ENCODE results near the gene VWA8.
"Not testable (repeated sequence)": the region's sequence is repeated elsewhere in the genome, so short reads cannot be mapped to it uniquely, and the experiment has no call there.

Gene VWA8

GRCh38 chr13:41785402-41786172 is 175.3 kb downstream of the VWA8 start:
- DNase-seq, result no peak

- DNase-seq, result no peak
These were observed 178.8 kb downstream of the VWA8 start for GRCh38 chr13:41782086-41782485.

GRCh38 chr13:41780715-41781706 is 179.9 kb downstream of the VWA8 start:
- no peak for DNase-seq

GRCh38 chr13:41775251-41775650 is 185.7 kb downstream of the VWA8 start:
- DNase-seq, result no peak

GRCh38 chr13:41774605-41775218 is 186.2 kb downstream of the VWA8 start:
- no peak for DNase-seq

- DNase-seq, result no peak
These were observed 193.1 kb downstream of the VWA8 start for GRCh38 chr13:41767801-41768200.

- no peak for DNase-seq
These were observed 194.5 kb downstream of the VWA8 start for GRCh38 chr13:41766439-41766838.

GRCh38 chr13:41765813-41766212 is 195.1 kb downstream of the VWA8 start:
- no peak for DNase-seq

- no peak for DNase-seq
These were observed 195.9 kb downstream of the VWA8 start for GRCh38 chr13:41765020-41765419.

GRCh38 chr13:41764558-41764957 is 196.4 kb downstream of the VWA8 start:
- DNase-seq, result no peak

GRCh38 chr13:41763782-41764181 is 197.1 kb downstream of the VWA8 start:
- DNase-seq, result no peak

- no peak for DNase-seq
These were observed 198.1 kb downstream of the VWA8 start for GRCh38 chr13:41762796-41763195.

- DNase-seq, result no peak
These were observed 204.6 kb downstream of the VWA8 start for GRCh38 chr13:41756198-41756880.

GRCh38 chr13:41751734-41752445 is 209.0 kb downstream of the VWA8 start:
- no peak for DNase-seq

GRCh38 chr13:41751277-41751676 is 209.6 kb downstream of the VWA8 start:
- DNase-seq, result no peak

- DNase-seq, result no peak
These were observed 214.7 kb downstream of the VWA8 start for GRCh38 chr13:41746259-41746658.

- DNase-seq, result not testable (repeated sequence)
These were observed 215.4 kb downstream of the VWA8 start for GRCh38 chr13:41745496-41745895.

- DNase-seq, result no peak
These were observed 217.9 kb downstream of the VWA8 start for GRCh38 chr13:41742917-41743552.

GRCh38 chr13:41740479-41740878 is 220.4 kb downstream of the VWA8 start:
- no peak for DNase-seq

- no peak for DNase-seq
These were observed 238.0 kb downstream of the VWA8 start for GRCh38 chr13:41722684-41723535.
